HepG2 (cell line): ENCODE results near the gene SLC29A1. TPM values are rescaled to one million over a fixed set of nuclear protein-coding genes. Genes with fewer than 3 reads are reported as not detected.

ENCODE experiments used
- BCL3 ChIP-seq: sonication (generic); formaldehyde crosslinking; IDR thresholded peaks from 2 replicates; pipeline ENCODE4 v1.5.1; 2020; ENCODE audit warnings: mild to moderate bottlenecking, missing genetic modification reagents, moderate library complexity
- BORCS8-MEF2B ChIP-seq: sonication (generic); formaldehyde crosslinking; IDR thresholded peaks from 2 replicates; pipeline ENCODE4 v1.8.0; 2022; ENCODE audit warnings: mild to moderate bottlenecking, missing genetic modification reagents
- CCDC6 ChIP-seq: sonication (generic); formaldehyde crosslinking; IDR thresholded peaks from 2 replicates; pipeline ENCODE4 v1.8.1; 2022; ENCODE audit warnings: mild to moderate bottlenecking, missing genetic modification reagents, moderate library complexity
- FUBP1 ChIP-seq: sonication (generic); formaldehyde crosslinking; IDR thresholded peaks from 2 replicates; pipeline ENCODE4 v1.5.1; 2020; ENCODE audit warnings: missing genetic modification reagents, mild to moderate bottlenecking, borderline replicate concordance
- GATAD2A ChIP-seq: IDR thresholded peaks from 2 replicates; pipeline ENCODE4 v1.6.1; 2016
- HMG20B ChIP-seq: conservative IDR thresholded peaks from 2 replicates; pipeline ENCODE4 v1.6.1; 2016; ENCODE audit warnings: missing genetic modification reagents, missing compliant biosample characterization
- NR2C2 ChIP-seq: sonication (generic); formaldehyde crosslinking; IDR thresholded peaks from 2 replicates; pipeline ENCODE4 v1.4.0; 2020; ENCODE audit warnings: missing genetic modification reagents, mild to moderate bottlenecking, moderate library complexity, borderline replicate concordance
- SNAPC4 ChIP-seq: sonication (generic); formaldehyde crosslinking; IDR thresholded peaks from 2 replicates; pipeline ENCODE4 v1.4.0; 2020; ENCODE audit warnings: mild to moderate bottlenecking, missing genetic modification reagents
- THAP7 ChIP-seq: sonication (generic); formaldehyde crosslinking; IDR thresholded peaks from 2 replicates; pipeline ENCODE4 v1.8.1; 2023; ENCODE audit warnings: mild to moderate bottlenecking, missing genetic modification reagents
- ZBTB44 ChIP-seq: sonication (generic); formaldehyde crosslinking; IDR thresholded peaks from 2 replicates; pipeline ENCODE4 v1.4.0; 2020; ENCODE audit warnings: missing genetic modification reagents
- ZNF143 ChIP-seq: sonication (generic); formaldehyde crosslinking; IDR thresholded peaks from 2 replicates; pipeline ENCODE4 v1.4.0; 2020; ENCODE audit warnings: missing genetic modification reagents
- ZNF224 ChIP-seq: sonication (generic); formaldehyde crosslinking; IDR thresholded peaks from 2 replicates; pipeline ENCODE4 v1.5.0; 2020; ENCODE audit warnings: mild to moderate bottlenecking, missing genetic modification reagents
- ZNF354B ChIP-seq: sonication (generic); formaldehyde crosslinking; IDR thresholded peaks from 2 replicates; pipeline ENCODE4 v1.8.0; 2022; ENCODE audit warnings: mild to moderate bottlenecking, missing genetic modification reagents
- ZNF460 ChIP-seq: sonication (generic); formaldehyde crosslinking; IDR thresholded peaks from 2 replicates; pipeline ENCODE4 v1.5.1; 2020; ENCODE audit warnings: missing genetic modification reagents, mild to moderate bottlenecking, borderline replicate concordance
- ZNF607 ChIP-seq: sonication (generic); formaldehyde crosslinking; IDR thresholded peaks from 2 replicates; pipeline ENCODE4 v1.5.1; 2020; ENCODE audit warnings: missing genetic modification reagents, mild to moderate bottlenecking, borderline replicate concordance
- polyA plus RNA-seq, 8 experiments: library from polyadenylated mRNA; depleted of rRNA in 3 of 8; stranded (reverse) in 7 of 8; unstranded in 1 of 8; fragments of >200 nt; fragmentation: Illumina TruSeq in 4 of 8; extraction: Trizol in 4 of 8; gene quantifications; 2 replicates each; pipeline versions ENCODE4 v1.2.1 to v1.2.3, GENCODE V29; 2011 to 2016; ENCODE audit warnings: low read depth in 4 of 8, missing spikeins in 1 of 8, mixed read lengths in 1 of 8; ENCODE audit not compliant: insufficient read depth in 1 of 8
- total RNA-seq, 5 experiments: library from RNA; depleted of rRNA; stranded (reverse); fragments of >200 nt; fragmentation: Illumina TruSeq; extraction: Trizol; gene quantifications; 2 replicates each; pipeline ENCODE4 v1.2.3, GENCODE V29; 2016; ENCODE audit warnings: low read depth in 1 of 5

Gene SLC29A1
- total and polyA plus RNA-seq, 2 of the 13 experiments (the other 11 are each of a cell fraction or from before 2014, with no cell fraction given) = 43.2 to 106 TPM

- TF ChIP-seq ZNF607 (CRISPR knock-in tag) = 0 out of 2 replicates have a peak, but pooled peaks have one; percentile 31
- no peak for TF ChIP-seq FUBP1 (CRISPR knock-in tag)
- TF ChIP-seq ZBTB44 (CRISPR knock-in tag) = no peak
- TF ChIP-seq ZNF460 = no peak
- TF ChIP-seq NR2C2 = no peak
- TF ChIP-seq CCDC6 (CRISPR knock-in tag) = no peak
- TF ChIP-seq THAP7 (CRISPR knock-in tag) = no peak
- TF ChIP-seq ZNF354B (CRISPR knock-in tag) = no peak
- no peak for TF ChIP-seq ZNF224 (CRISPR knock-in tag)
- no peak for TF ChIP-seq ZNF143 (CRISPR knock-in tag)
- no peak for TF ChIP-seq BCL3 (CRISPR knock-in tag)
- TF ChIP-seq GATAD2A (CRISPR knock-in tag) = peak; percentile 71
- peak; percentile 88; the same call in 1 of the 2 replicates for TF ChIP-seq BORCS8-MEF2B
- TF ChIP-seq SNAPC4 (CRISPR knock-in tag) = no peak
- 0 out of 2 replicates have a peak, but pooled peaks have one; percentile 16 for TF ChIP-seq HMG20B (CRISPR knock-in tag)
These were observed 11.0 kb downstream of the SLC29A1 start (continued) for GRCh38 chr6:44234101-44235025.
